Inflammatory macrophage treated with lipopolysaccharide for 1 hour (primary cell): ENCODE data around the gene SIRPB1.
"Not testable (repeated sequence)": the region's sequence is repeated elsewhere in the genome, so short reads cannot be mapped to it uniquely, and the experiment has no call there.

ENCODE experiments used
- DNase-seq, 2 donors: peaks; one replicate each; pipeline ENCODE4 v3.0.0-alpha.2; 2020 to 2022

SIRPB1 gene

GRCh38 chr20:1636621-1637020 lies 16.8 kb upstream of the SIRPB1 start:
- no peak for DNase-seq

- DNase-seq: no peak
Observed at GRCh38 chr20:1635291-1635979, 15.6 kb upstream of the SIRPB1 start.

DNA sequence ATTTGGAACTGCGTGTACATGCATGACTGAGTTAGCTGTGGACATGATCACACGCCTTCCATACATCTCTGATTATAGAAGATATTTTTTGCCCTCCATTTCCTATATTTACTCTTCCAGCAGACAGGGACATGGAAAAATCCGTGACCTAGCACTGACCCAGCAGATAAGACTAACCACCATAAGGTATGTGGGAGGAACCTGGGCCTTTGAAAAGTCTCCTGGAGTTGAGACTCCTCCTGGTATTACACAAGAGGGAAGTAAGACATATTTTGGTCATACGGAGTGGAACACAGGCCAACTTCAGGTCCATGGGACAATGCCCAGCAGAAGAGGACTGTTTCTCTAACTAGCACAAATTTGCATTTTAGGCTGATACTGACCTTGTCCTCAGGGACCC lies 13.7 kb upstream of the SIRPB1 start:
- DNase-seq: no peak

DNA sequence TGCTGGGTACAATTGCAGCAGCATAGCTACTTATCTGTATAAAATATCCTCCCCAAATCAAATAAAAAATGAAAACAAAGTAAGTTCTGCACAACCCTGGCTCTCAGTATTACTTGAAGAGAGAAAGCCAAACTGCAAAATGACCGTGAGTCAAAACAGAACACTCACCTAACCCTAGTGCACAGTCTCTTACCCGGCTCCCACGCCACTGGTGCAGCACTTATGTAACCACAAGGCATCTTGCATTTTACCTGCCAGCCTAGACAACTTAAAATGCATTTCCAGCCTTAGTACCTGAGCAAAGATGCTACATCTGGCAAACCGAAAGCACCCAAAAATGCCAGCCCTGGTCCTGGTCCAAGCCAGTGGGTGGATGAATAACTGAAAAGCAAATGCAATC lies 12.4 kb upstream of the SIRPB1 start:
- no peak for DNase-seq

- DNase-seq: no peak
Observed at GRCh38 chr20:1631309-1632151, 11.7 kb upstream of the SIRPB1 start.

DNA sequence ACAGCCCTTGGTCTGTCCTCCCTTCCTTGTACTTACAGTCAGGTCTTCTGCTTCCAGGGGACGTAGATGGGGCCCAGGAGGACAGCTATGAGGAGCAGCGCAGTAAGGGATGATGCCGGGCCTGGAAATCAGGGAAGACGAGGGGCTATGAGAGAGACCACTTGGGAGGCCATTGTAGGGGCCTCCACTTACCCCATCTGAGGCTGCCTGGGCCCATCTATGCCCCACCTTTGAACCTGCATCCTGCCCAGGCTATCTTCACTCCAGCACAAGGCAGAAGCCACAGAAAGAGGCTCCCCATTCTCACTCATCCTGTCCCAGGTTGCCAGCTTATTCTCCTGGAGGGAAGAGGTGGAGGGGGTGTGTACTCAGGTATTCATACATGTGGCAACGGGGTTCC lies 10.4 kb upstream of the SIRPB1 start:
- DNase-seq: no peak

DNA sequence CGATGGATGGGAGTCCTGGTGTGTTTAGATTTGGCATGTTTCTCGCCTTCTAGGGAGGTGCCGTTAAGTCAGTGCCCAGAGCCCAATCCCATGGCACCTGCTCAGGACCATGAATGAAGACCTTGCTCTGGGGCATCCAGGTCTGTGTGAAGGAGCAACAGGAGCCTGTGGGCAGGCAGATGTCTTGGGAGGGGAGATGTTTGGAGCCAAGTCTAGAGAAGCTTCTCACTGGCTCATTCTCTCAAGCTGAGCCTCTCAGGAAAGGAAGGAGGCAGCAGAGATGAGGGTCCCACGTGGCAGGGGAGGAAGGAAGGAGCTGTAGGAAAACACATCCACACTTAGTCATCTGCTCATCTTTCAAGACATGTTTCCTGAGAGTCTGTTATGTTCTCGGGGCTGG lies 9.5 kb upstream of the SIRPB1 start:
- no peak for DNase-seq

GRCh38 chr20:1628621-1629020 lies 8.8 kb upstream of the SIRPB1 start:
- DNase-seq: no peak

DNA sequence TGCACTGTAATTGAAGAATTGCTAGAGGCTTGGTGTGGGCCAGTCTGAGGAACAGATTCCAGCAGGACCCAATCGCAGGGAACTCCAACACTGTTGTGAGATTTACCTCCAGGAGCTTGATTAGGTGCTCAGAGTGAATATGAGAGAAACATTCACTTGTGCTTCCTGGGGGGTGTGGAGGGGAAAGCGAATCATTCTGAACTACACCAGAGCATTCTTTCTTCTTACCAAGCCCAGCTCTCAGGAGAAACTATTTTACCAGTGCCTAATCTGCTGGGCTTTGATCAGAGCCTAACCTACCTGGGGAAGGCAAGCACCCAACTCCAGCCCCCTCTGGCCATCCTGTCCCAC lies 7.4 kb upstream of the SIRPB1 start:
- no peak for DNase-seq

GRCh38 chr20:1626528-1627199 lies 6.9 kb upstream of the SIRPB1 start:
- peak; percentile 16 to 64 for DNase-seq

DNA sequence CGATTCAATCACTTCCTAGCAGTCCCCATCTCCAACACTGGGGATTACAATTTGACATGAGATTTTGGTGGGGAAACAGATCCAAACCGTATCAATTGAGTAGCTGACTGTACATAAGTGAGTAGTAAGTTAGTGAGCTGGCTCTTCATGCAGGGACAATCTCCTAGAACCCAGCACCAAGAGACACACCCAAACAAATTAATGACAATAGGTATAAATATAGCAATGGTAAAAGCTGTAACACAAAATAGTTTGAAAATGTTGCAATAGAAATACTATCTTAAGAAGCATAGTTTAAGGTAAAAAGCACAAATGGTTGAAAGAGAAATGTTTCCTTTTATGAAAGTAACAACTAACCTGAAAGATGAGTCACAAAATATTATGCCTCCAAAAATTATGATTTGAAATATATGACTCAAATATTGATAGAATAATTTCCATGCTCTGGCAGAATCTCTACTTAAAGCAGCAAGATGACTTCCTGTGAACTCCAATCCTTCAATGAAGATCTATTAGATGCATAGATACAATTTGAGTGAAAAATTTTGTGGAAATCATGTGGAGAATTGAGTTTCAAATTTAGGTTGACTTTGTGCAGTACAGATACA lies 5.4 kb upstream of the SIRPB1 start:
- peak in 1 of 2 donors; percentile 0 for DNase-seq

DNA sequence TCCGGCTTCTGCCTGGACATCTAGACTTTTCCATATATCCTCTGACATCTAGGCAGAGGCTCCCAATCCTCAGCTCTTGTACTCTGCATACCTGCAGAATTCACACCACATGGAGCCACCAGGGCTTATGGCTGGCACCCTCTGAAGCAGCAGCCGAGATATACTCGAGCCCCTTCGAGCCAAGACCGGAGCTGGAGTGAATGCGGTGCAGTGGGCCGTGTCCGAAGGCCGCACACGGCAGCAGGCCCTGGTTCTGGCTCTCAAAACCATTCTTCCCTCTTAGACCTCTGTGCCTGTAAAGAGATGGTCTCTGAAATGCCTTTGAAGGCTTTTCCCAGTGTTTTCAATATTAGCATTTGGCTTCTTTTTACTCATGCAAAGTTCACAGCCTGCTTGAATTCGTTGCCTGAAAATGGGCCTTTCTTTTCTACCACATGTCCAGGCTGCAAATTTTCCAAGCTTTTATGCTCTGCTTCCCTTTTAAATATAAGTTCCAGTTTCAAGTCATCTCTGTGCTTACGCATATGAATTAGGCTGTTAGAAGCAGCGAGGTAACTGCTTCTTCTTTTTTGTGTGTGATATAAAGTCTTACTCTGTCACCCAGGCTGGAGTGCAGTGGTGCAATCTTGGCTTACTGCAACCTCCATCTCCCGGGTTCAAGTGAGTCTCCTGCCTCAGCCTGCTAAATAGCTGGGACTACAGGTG lies 3.8 kb upstream of the SIRPB1 start:
- DNase-seq: peak; percentile 67 to 82

DNA sequence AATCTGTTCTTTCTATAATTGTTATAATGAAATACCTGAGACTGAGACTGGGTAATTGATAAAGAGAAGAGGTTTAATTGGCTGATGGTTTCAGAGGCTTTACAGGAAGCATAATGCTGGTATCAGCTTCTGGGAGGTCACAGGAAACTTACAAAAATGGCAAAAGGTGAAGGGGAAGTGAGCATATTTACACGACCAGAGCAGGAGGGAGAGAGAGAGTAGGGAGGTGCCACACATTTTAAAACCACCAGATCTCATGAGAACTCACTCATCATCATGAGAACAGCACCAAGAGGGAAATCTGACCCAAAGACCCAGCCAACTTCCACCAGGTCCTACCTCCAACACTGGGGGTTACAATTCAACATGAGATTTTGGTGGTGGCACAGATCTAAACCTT lies 2.6 kb upstream of the SIRPB1 start:
- peak in 1 of 2 donors; percentile 26 for DNase-seq

DNA sequence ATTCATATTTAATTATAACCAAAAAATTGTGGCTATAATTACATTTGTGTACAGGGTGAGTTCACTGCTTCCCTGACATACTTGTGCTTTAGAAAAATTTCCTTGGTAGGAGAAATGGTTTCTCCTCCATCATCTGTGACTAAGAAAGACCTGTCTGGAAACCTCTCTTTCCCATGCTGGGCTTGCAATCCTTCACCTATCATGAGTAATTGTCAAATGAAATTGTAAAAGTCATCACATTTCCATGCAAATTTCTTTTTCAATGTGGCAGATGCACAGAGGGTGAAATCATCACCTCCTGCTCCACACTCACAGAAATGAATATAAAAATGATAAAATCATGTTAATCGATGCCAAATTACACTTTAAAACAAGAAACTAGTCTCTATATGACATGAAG lies 1.5 kb upstream of the SIRPB1 start:
- DNase-seq: no peak

DNA sequence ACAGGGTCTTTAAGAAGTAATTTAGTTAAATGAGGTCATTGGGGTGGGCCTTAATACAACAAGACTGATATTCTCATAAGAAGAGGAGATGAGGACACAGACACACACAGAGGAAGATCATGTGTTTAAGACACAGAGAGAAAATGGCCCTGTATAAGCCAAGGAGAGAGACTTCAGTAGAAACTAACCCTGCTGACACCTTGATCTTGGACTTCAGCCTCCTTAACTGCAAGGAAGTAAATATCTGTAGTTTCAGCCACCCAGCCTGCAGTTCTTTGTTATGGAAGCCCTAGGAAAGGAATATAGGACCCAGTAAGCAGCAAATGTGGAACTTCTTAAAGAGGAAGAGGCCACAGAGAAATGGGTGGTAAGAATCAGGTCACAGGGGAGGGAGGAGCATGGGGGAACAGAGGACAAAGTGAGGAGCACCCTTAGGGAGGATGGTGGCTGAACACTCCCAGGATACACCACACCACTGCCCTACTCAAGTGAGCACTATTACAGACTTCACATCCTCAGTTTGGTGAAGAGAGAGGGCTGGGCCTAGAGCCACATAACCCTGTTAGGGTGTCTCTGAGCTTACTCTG lies 762 bp downstream of the SIRPB1 start:
- peak; percentile 55 for DNase-seq

DNA sequence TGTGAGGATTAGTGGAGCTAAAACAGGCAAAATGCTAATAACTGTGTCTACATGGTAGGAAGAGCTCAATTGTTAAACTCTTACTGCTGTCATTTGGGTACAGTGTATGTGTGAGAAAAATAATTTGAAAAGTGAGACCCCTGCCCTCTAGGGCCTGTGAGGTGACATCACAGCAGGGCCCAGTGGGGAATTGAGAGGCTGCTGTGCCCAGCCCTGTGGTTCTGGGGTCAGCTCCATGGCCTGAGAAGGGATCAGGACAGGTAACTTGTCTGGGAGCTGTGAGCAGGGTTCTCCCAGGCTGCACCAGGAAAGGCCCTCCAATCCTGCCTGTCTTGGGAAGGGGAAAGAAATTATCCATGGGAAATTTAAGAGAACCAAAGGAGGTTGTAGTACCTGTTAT lies 1.3 kb downstream of the SIRPB1 start:
- no peak for DNase-seq

- peak; percentile 1 to 46 for DNase-seq
Observed at GRCh38 chr20:1616858-1617434, 2.9 kb downstream of the SIRPB1 start.

DNA sequence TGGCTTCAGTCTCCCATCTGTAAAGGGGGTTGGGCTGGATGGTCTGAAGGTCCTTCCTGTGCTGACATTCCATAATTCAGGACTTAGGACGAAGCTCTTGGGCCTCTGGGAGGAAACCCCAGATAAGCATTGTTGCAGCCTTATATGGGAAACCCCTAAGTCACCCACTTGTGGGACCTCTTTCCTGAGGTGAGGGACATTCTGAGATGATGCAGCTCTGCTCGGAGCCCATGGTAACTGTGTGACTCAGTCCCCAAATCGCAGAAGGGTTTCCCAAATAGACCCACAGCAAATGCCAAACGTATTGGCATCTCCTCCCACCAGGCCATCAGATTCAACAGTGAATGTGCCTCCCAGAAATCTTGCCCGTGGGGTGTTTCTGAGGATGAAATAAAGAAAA lies 9.4 kb downstream of the SIRPB1 start:
- not testable (repeated sequence) for DNase-seq

DNA sequence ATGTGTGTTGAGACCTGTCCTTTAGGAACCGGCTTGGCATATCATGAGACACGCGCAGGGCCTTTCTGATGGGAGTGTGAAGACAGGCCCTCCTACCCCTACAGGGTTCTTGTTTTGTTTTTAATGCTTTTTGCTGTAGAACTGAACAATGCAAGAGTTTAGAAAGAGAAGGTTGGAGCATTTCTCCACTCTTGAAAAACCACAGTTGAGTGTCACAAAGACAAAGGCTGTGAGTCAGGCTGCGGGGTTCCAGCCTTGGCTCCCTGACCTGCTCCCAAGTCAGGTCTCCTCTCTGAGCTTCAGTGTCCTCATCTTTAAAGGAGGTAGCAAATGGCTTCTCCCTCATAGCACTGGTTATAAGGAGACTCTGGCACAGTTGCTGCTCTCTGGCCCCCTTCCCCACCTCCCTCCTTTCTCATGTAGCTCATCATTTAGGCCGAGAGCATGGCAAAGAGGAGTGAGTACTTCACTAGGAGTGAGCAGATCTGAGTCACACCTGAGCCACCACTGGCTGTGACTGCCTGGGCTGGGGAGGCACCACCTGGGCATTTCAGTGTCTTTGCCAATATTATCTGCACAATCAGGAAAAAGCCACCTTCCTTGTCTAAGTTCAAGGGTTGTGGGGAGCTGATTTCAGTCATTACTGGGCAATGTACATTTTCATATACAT lies 11.0 kb downstream of the SIRPB1 start:
- not testable (repeated sequence) for DNase-seq

DNA sequence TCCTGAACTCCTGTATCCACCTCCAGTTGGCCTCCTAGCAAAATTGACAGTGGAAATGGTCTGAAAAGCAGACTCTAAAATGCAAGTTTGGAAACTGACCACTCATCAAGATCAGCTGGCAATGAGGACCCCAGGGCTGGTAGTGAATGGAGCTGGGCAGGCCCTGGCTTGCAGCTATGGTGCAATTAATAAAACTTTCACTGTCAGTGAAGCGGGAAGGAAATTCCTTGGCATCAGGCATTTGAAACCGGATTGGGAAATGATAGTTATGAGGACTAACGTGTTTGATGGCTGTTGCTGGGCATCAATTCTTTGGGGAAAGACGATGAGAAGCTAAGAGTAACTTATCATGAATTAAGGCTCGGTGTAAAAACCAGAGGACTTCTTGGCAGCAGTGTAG lies 19.1 kb downstream of the SIRPB1 start:
- DNase-seq: no peak

- DNase-seq: no peak
Observed at GRCh38 chr20:1595333-1595732, 24.5 kb downstream of the SIRPB1 start.
